Head of caudate nucleus (tissue), 42 donors: ENCODE measurements around the gene MOXD1.
"Not testable (repeated sequence)": the region's sequence is repeated elsewhere in the genome, so short reads cannot be mapped to it uniquely, and the experiment has no call there.

ENCODE experiments used
- DNase-seq, 42 donors: peaks; one replicate each; pipeline versions ENCODE4 v3.0.0 to v3.0.0-alpha.2; 2020 to 2021; ENCODE audit warnings: mixed read lengths in 7 of 42
- intact Hi-C: fragments of 100-400 bp; cut with DNase I; formaldehyde crosslinking; loops from one replicate; pipeline ENCODE4 v1.15.0; 2022

Gene MOXD1

GRCh38 chr6:132300323-132300949 is 100.8 kb downstream of the MOXD1 start:
- intact Hi-C loops: loop anchor here (5.0 kb wide), 1 partner anchor 182 kb away; no protein-coding TSS in a partner anchor
- DNase-seq: peak in 37 of 42 donors; percentile 6 to 79 (median 50)

- peak in 38 of 42 donors; percentile 19 to 92 (median 70) for DNase-seq
Measured at GRCh38 chr6:132298344-132298949, 102.8 kb downstream of the MOXD1 start.

GRCh38 chr6:132289756-132290155 is 111.5 kb downstream of the MOXD1 start:
- DNase-seq: no peak
- intact Hi-C loops: no loop called here

More at GRCh38 chr6:132298344-132298949, 102.8 kb downstream of the MOXD1 start:
- intact Hi-C loops: no loop called here

GRCh38 chr6:132287101-132287500 is 114.2 kb downstream of the MOXD1 start:
- intact Hi-C loops: no loop called here
- DNase-seq: no peak

GRCh38 chr6:132286298-132287019 is 114.8 kb downstream of the MOXD1 start:
- intact Hi-C loops: no loop called here
- no peak for DNase-seq

GRCh38 chr6:132285004-132285780 is 116.1 kb downstream of the MOXD1 start:
- no peak for DNase-seq

GRCh38 chr6:132282696-132283095 is 118.6 kb downstream of the MOXD1 start:
- DNase-seq: no peak
- intact Hi-C loops: no loop called here

More at GRCh38 chr6:132285004-132285780, 116.1 kb downstream of the MOXD1 start:
- intact Hi-C loops: no loop called here

- intact Hi-C loops: no loop called here
Measured at GRCh38 chr6:132280436-132280835, 120.8 kb downstream of the MOXD1 start.

GRCh38 chr6:132279592-132280139 is 121.6 kb downstream of the MOXD1 start:
- DNase-seq: peak; percentile 66 to 93 (median 85)
- intact Hi-C loops: loop anchor here (10.0 kb wide), 1 partner anchor 205 kb away; no protein-coding TSS in a partner anchor

More at GRCh38 chr6:132280436-132280835, 120.8 kb downstream of the MOXD1 start:
- DNase-seq: peak in 2 of 42 donors; percentile 15 to 34

- intact Hi-C loops: loop anchor here (10.0 kb wide), 1 partner anchor 209 kb away; no protein-coding TSS in a partner anchor
- DNase-seq: no peak
Measured at GRCh38 chr6:132275066-132275970, 126.0 kb downstream of the MOXD1 start.

GRCh38 chr6:132272776-132273175 is 128.5 kb downstream of the MOXD1 start:
- peak in 1 of 42 donors; percentile 4 for DNase-seq
- intact Hi-C loops: loop anchor here (10.0 kb wide), 1 partner anchor 212 kb away; no protein-coding TSS in a partner anchor

- DNase-seq: no peak
- intact Hi-C loops: loop anchor here (10.0 kb wide), 1 partner anchor 214 kb away; no protein-coding TSS in a partner anchor
Measured at GRCh38 chr6:132270726-132271402, 130.4 kb downstream of the MOXD1 start.

GRCh38 chr6:132268666-132269065 is 132.6 kb downstream of the MOXD1 start:
- DNase-seq, intact Hi-C loops: not testable (repeated sequence)

GRCh38 chr6:132268209-132268608 is 133.1 kb downstream of the MOXD1 start:
- no peak for DNase-seq
- intact Hi-C loops: no loop called here

GRCh38 chr6:132265451-132266097 is 135.7 kb downstream of the MOXD1 start:
- intact Hi-C loops: no loop called here
- no peak for DNase-seq

- no peak for DNase-seq
- intact Hi-C loops: no loop called here
Measured at GRCh38 chr6:132264021-132264500, 137.2 kb downstream of the MOXD1 start.
